Amygdala (tissue), 56 donors: ENCODE measurements around the gene SUPT5H.

Source experiments
- DNase-seq, 56 donors: peaks; one replicate each; lab custom pipeline; 2025; lab: John Stamatoyannopoulos, UW

SUPT5H gene

GRCh38 chr19:39423258-39424086 is 21.9 kb upstream of the SUPT5H start:
- no peak for DNase-seq

GRCh38 chr19:39424934-39425333 is 20.4 kb upstream of the SUPT5H start:
- no peak for DNase-seq

- DNase-seq, result no peak
Measured at GRCh38 chr19:39425744-39426143, 19.6 kb upstream of the SUPT5H start.

- no peak for DNase-seq
Measured at GRCh38 chr19:39426170-39426569, 19.2 kb upstream of the SUPT5H start.

GRCh38 chr19:39427707-39428106 is 17.7 kb upstream of the SUPT5H start:
- DNase-seq, result no peak

- no peak for DNase-seq
Measured at GRCh38 chr19:39428283-39429112, 16.9 kb upstream of the SUPT5H start.

- DNase-seq, result no peak
Measured at GRCh38 chr19:39430675-39431593, 14.4 kb upstream of the SUPT5H start.

GRCh38 chr19:39432677-39433025 is 12.7 kb upstream of the SUPT5H start:
- DNase-seq, result no peak

- DNase-seq, result no peak
Measured at GRCh38 chr19:39433480-39434079, 11.8 kb upstream of the SUPT5H start.

GRCh38 chr19:39434123-39435076 is 11.0 kb upstream of the SUPT5H start:
- no peak for DNase-seq

- DNase-seq, result peak; percentile 71 to 99 (median 97)
Measured at GRCh38 chr19:39435499-39436349, 9.7 kb upstream of the SUPT5H start, which contains the start of gene RPS16. RPS16 (minus strand) TSS chr19:39435949; CDS start chr19:39435895, 54 bp downstream.

GRCh38 chr19:39436350-39436716 is 9.0 kb upstream of the SUPT5H start:
- no peak for DNase-seq

- no peak for DNase-seq
Measured at GRCh38 chr19:39438270-39438934, 7.0 kb upstream of the SUPT5H start.

- DNase-seq, result peak in 1 of 56 donors; percentile 31
Measured at GRCh38 chr19:39444598-39445195, 685 bp upstream of the SUPT5H start.

- no peak for DNase-seq
Measured at GRCh38 chr19:39446365-39447084, 1.1 kb downstream of the SUPT5H start.

- no peak for DNase-seq
Measured at GRCh38 chr19:39448271-39448670, 2.9 kb downstream of the SUPT5H start.
